SK-N-SH treated with all-trans-retinoic acid at 6 μM for 48 hours (cell line): ENCODE data around the gene RALA.

Source experiments
- ATAC-seq: fragments of 200-7000 bp; cut with Tn5 transposase; 3 replicates; pipeline ENCODE4 v1.9.1; 2020; ENCODE audit warnings: mild to moderate bottlenecking, moderate library complexity
- ARNTL ChIP-seq: fragments of 450-650 bp; formaldehyde crosslinking; IDR thresholded peaks from 2 replicates; pipeline ENCODE4 v1.5.0; 2020; ENCODE audit warnings: low read depth, mild to moderate bottlenecking, moderate library complexity, borderline replicate concordance
- BACH2 ChIP-seq: fragments of 250-450 bp; sonication (Bioruptor Pico); IDR thresholded peaks from 2 replicates; pipeline ENCODE4 v1.9.0; 2021; ENCODE audit warnings: mild to moderate bottlenecking, borderline replicate concordance
- CREB5 ChIP-seq: fragments of 250-450 bp; sonication (Bioruptor Pico); IDR thresholded peaks from 2 replicates; pipeline ENCODE4 v1.5.1; 2020; ENCODE audit warnings: low read depth, mild to moderate bottlenecking, moderate library complexity
- CSDC2 ChIP-seq: fragments of 250-450 bp; sonication (Bioruptor Pico); IDR thresholded peaks from 2 replicates; pipeline ENCODE4 v1.5.0; 2020; ENCODE audit warnings: mild to moderate bottlenecking, moderate library complexity
- CSRNP3 ChIP-seq: fragments of 250-450 bp; sonication (Bioruptor Pico); IDR thresholded peaks from 2 replicates; pipeline ENCODE4 v1.5.1; 2021; ENCODE audit warnings: mild to moderate bottlenecking, moderate library complexity
- ESRRG ChIP-seq: fragments of 250-450 bp; sonication (Bioruptor Pico); IDR thresholded peaks from 2 replicates; pipeline ENCODE4 v1.6.1; 2021; ENCODE audit warnings: mild to moderate bottlenecking
- GLIS3 ChIP-seq: fragments of 250-450 bp; sonication (Bioruptor Pico); IDR thresholded peaks from 2 replicates; pipeline ENCODE4 v1.5.0; 2020; ENCODE audit warnings: mild to moderate bottlenecking, moderate library complexity
- ISL1 ChIP-seq: fragments of 250-450 bp; sonication (Bioruptor Pico); IDR thresholded peaks from 2 replicates; pipeline ENCODE4 v2.1.2; 2022; ENCODE audit warnings: mild to moderate bottlenecking, moderate library complexity
- OSR1 ChIP-seq: fragments of 250-450 bp; sonication (Bioruptor Pico); IDR thresholded peaks from 2 replicates; pipeline ENCODE4 v1.8.0; 2022; ENCODE audit warnings: moderate library complexity, mild to moderate bottlenecking, inconsistent platforms
- PATZ1 ChIP-seq: fragments of 250-450 bp; sonication (Bioruptor Pico); IDR thresholded peaks from 2 replicates; pipeline ENCODE4 v1.8.0; 2020; ENCODE audit warnings: mild to moderate bottlenecking, moderate library complexity, borderline replicate concordance
- POU6F1 ChIP-seq: fragments of 250-450 bp; sonication (Bioruptor Pico); IDR thresholded peaks from 2 replicates; pipeline ENCODE4 v1.8.0; 2021; ENCODE audit warnings: low read depth, mild to moderate bottlenecking, moderate library complexity, borderline replicate concordance
- PPARA ChIP-seq: fragments of 250-450 bp; sonication (Bioruptor Pico); IDR thresholded peaks from 2 replicates; pipeline ENCODE4 v1.5.0; 2020; ENCODE audit warnings: mild to moderate bottlenecking, borderline replicate concordance
- RARB ChIP-seq: fragments of 250-450 bp; sonication (Bioruptor Pico); IDR thresholded peaks from 2 replicates; pipeline ENCODE4 v1.8.0; 2021; ENCODE audit warnings: mild to moderate bottlenecking, moderate library complexity
- SNAI2 ChIP-seq: fragments of 250-450 bp; sonication (Bioruptor Pico); IDR thresholded peaks from 2 replicates; pipeline ENCODE4 v1.5.0; 2020; ENCODE audit warnings: mild to moderate bottlenecking, moderate library complexity
- TCF4 ChIP-seq: fragments of 250-450 bp; sonication (Bioruptor Pico); IDR thresholded peaks from 2 replicates; pipeline ENCODE4 v1.8.0; 2021; ENCODE audit warnings: mild to moderate bottlenecking, moderate library complexity, borderline replicate concordance
- TOX ChIP-seq: fragments of 250-450 bp; sonication (Bioruptor Pico); IDR thresholded peaks from 2 replicates; pipeline ENCODE4 v1.8.0; 2021; ENCODE audit warnings: mild to moderate bottlenecking, moderate library complexity, borderline replicate concordance
- ZC3H10 ChIP-seq: fragments of 250-450 bp; sonication (Bioruptor Pico); IDR thresholded peaks from 2 replicates; pipeline ENCODE4 v1.5.1; 2021; ENCODE audit warnings: mild to moderate bottlenecking, moderate library complexity
- ZFP3 ChIP-seq: fragments of 250-450 bp; sonication (Bioruptor Pico); IDR thresholded peaks from 2 replicates; pipeline ENCODE4 v1.5.0; 2020; ENCODE audit warnings: mild to moderate bottlenecking, moderate library complexity
- ZFP30 ChIP-seq: fragments of 450-650 bp; formaldehyde crosslinking; IDR thresholded peaks from 2 replicates; pipeline ENCODE4 v1.5.0; 2022; ENCODE audit warnings: mild to moderate bottlenecking, moderate library complexity
- ZNF565 ChIP-seq: fragments of 450-650 bp; formaldehyde crosslinking; conservative IDR thresholded peaks from 2 replicates; pipeline ENCODE4 v1.5.0; 2020; ENCODE audit warnings: low read depth, mild to moderate bottlenecking, moderate library complexity
- ZNF70 ChIP-seq: fragments of 450-650 bp; formaldehyde crosslinking; IDR thresholded peaks from 2 replicates; pipeline ENCODE4 v1.5.0; 2020; ENCODE audit warnings: mild to moderate bottlenecking, moderate library complexity
- TF ChIP-seq, protein P1 (sequence below): fragments of 250-450 bp; sonication (Bioruptor Pico); IDR thresholded peaks from 2 replicates; pipeline ENCODE4 v1.5.0; 2020; ENCODE audit warnings: mild to moderate bottlenecking, moderate library complexity

Gene RALA

GRCh38 chr7:39720586-39720985 lies 97.2 kb downstream of the RALA start:
- TF ChIP-seq PATZ1 (CRISPR knock-in tag): no peak
- TF ChIP-seq POU6F1: no peak
- TF ChIP-seq, protein P1, sequence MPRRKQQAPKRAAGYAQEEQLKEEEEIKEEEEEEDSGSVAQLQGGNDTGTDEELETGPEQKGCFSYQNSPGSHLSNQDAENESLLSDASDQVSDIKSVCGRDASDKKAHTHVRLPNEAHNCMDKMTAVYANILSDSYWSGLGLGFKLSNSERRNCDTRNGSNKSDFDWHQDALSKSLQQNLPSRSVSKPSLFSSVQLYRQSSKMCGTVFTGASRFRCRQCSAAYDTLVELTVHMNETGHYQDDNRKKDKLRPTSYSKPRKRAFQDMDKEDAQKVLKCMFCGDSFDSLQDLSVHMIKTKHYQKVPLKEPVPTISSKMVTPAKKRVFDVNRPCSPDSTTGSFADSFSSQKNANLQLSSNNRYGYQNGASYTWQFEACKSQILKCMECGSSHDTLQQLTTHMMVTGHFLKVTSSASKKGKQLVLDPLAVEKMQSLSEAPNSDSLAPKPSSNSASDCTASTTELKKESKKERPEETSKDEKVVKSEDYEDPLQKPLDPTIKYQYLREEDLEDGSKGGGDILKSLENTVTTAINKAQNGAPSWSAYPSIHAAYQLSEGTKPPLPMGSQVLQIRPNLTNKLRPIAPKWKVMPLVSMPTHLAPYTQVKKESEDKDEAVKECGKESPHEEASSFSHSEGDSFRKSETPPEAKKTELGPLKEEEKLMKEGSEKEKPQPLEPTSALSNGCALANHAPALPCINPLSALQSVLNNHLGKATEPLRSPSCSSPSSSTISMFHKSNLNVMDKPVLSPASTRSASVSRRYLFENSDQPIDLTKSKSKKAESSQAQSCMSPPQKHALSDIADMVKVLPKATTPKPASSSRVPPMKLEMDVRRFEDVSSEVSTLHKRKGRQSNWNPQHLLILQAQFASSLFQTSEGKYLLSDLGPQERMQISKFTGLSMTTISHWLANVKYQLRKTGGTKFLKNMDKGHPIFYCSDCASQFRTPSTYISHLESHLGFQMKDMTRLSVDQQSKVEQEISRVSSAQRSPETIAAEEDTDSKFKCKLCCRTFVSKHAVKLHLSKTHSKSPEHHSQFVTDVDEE (CRISPR knock-in tag): no peak
- TF ChIP-seq OSR1 (CRISPR knock-in tag): no peak
- no peak for TF ChIP-seq SNAI2 (CRISPR knock-in tag)
- no peak for TF ChIP-seq TCF4 (CRISPR knock-in tag)
- no peak for TF ChIP-seq TOX (CRISPR knock-in tag)
- TF ChIP-seq CSRNP3: no peak
- no peak for TF ChIP-seq CSDC2 (CRISPR knock-in tag)
- TF ChIP-seq GLIS3: no peak
- no peak for TF ChIP-seq ZNF70 (CRISPR knock-in tag)
- TF ChIP-seq ZC3H10 (CRISPR knock-in tag): no peak
- no peak for TF ChIP-seq ESRRG (CRISPR knock-in tag)
- TF ChIP-seq ZFP30: no peak
- no peak for TF ChIP-seq BACH2 (CRISPR knock-in tag)
- ATAC-seq: no peak

- ATAC-seq: no peak
- no peak for TF ChIP-seq CREB5 (CRISPR knock-in tag)
- no peak for TF ChIP-seq GLIS3
- TF ChIP-seq POU6F1: no peak
Observed at GRCh38 chr7:39721345-39721744, 98.0 kb downstream of the RALA start.

GRCh38 chr7:39721919-39722597 lies 98.7 kb downstream of the RALA start:
- TF ChIP-seq GLIS3 (no peak), ARNTL (no peak), SNAI2 (CRISPR knock-in tag) (no peak), BACH2 (CRISPR knock-in tag) (no peak), OSR1 (CRISPR knock-in tag) (no peak), ZNF565 (CRISPR knock-in tag) (no peak), PPARA (CRISPR knock-in tag) (no peak), ZNF70 (CRISPR knock-in tag) (no peak), TCF4 (CRISPR knock-in tag) (no peak), ZFP30 (no peak), ISL1 (CRISPR knock-in tag) (no peak), ESRRG (CRISPR knock-in tag) (no peak), ZC3H10 (CRISPR knock-in tag) (no peak), RARB (CRISPR knock-in tag) (no peak), ZFP3 (CRISPR knock-in tag) (no peak)
- TF ChIP-seq, protein P1 (CRISPR knock-in tag): no peak
- no peak for ATAC-seq
